AML-193 (cell line): ENCODE data around the gene PARP14.
"Not testable (repeated sequence)": the region's sequence is repeated elsewhere in the genome, so short reads cannot be mapped to it uniquely, and the experiment has no call there.

ENCODE experiments used
- DNase-seq, 2 experiments: peaks; one replicate each; lab custom pipeline; 2025; lab: John Stamatoyannopoulos, UW

Gene PARP14, protein sequence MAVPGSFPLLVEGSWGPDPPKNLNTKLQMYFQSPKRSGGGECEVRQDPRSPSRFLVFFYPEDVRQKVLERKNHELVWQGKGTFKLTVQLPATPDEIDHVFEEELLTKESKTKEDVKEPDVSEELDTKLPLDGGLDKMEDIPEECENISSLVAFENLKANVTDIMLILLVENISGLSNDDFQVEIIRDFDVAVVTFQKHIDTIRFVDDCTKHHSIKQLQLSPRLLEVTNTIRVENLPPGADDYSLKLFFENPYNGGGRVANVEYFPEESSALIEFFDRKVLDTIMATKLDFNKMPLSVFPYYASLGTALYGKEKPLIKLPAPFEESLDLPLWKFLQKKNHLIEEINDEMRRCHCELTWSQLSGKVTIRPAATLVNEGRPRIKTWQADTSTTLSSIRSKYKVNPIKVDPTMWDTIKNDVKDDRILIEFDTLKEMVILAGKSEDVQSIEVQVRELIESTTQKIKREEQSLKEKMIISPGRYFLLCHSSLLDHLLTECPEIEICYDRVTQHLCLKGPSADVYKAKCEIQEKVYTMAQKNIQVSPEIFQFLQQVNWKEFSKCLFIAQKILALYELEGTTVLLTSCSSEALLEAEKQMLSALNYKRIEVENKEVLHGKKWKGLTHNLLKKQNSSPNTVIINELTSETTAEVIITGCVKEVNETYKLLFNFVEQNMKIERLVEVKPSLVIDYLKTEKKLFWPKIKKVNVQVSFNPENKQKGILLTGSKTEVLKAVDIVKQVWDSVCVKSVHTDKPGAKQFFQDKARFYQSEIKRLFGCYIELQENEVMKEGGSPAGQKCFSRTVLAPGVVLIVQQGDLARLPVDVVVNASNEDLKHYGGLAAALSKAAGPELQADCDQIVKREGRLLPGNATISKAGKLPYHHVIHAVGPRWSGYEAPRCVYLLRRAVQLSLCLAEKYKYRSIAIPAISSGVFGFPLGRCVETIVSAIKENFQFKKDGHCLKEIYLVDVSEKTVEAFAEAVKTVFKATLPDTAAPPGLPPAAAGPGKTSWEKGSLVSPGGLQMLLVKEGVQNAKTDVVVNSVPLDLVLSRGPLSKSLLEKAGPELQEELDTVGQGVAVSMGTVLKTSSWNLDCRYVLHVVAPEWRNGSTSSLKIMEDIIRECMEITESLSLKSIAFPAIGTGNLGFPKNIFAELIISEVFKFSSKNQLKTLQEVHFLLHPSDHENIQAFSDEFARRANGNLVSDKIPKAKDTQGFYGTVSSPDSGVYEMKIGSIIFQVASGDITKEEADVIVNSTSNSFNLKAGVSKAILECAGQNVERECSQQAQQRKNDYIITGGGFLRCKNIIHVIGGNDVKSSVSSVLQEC (N-terminal part only)

GRCh38 chr3:122680475-122681283 is at the start of gene PARP14:
Gene PARP14 (plus strand): TSS chr3:122680839. CDS start chr3:122680884, 45 bp downstream.
- peak; percentile 58 for DNase-seq

DNA sequence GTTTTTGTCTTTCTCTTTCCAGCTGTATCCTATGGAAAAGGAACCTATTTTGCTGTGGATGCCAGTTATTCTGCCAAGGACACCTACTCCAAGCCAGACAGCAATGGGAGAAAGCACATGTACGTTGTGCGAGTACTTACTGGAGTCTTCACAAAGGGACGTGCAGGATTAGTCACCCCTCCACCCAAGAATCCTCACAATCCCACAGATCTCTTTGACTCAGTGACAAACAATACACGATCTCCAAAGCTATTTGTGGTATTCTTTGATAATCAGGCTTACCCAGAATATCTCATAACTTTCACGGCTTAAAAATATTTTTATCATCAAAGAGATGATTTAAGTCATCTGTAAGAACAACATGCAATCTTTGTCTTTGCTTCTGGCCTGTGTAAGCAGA is 44.9 kb upstream of the PARP14 start:
- no peak for DNase-seq

DNA sequence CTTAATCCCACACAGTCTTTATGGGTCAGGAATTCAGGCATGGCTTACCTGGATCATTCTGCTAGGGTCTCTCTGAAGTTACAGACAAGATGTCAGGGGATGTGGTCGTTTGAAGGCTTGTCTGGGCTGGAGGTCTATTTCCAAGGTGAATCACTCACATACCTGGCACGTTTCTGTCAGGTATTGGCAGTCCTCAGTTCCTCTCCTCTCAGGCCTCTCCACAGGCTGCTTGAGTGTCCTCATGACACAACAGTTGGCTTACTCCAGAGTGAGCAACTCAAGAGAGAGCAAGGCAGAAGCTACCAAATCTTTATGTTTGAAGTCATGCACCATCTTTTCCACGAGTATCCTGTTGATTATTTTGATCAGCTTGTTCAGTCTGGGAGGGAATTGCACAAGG is 43.9 kb upstream of the PARP14 start:
- DNase-seq, result no peak

DNA sequence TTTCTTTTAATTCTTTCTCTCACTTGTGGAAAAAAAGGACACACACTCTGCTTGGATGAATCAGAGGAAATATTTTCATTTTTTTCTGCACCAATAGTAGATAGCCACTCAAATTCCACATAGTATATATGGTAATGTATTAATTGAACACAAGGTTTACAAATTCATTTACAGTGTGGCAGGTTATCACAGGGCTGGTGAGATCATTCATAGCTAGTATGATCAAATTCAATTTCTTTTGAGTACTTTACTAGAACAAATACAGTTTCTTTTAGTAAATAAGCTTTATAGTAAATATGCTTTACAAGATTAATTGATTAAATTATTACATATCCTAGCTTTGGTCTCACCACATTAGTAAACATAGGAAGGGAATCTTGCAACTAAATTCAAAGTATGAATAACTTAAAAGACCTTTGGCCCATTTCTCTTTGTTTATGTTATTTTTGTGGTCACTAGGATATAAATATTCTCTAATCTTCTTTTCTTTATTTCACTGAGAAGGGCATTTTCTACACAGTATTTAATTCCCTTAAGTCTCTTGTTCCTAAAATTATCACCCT is 40.1 kb upstream of the PARP14 start:
- DNase-seq, result no peak

DNA sequence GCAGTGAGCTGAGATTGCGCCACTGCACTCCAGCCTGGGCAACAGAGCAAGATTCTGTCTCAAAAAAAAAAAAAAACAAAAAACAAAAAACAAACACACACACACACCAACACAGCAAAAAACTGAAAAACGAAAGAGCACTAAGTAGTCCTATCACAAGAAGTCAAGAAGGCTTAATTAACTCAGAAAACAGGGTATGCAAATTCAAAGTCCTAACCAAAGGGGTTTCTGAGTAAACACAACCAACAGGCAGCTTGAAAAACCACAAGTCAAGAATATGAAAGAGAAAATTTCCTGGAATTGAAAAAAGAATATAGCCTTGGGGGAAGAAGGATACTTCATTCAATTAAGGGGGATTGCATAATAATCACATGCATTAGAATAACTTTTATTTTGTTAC is 37.7 kb upstream of the PARP14 start:
- DNase-seq, result no peak

GRCh38 chr3:122646146-122646988 is 34.3 kb upstream of the PARP14 start:
- DNase-seq, result no peak

DNA sequence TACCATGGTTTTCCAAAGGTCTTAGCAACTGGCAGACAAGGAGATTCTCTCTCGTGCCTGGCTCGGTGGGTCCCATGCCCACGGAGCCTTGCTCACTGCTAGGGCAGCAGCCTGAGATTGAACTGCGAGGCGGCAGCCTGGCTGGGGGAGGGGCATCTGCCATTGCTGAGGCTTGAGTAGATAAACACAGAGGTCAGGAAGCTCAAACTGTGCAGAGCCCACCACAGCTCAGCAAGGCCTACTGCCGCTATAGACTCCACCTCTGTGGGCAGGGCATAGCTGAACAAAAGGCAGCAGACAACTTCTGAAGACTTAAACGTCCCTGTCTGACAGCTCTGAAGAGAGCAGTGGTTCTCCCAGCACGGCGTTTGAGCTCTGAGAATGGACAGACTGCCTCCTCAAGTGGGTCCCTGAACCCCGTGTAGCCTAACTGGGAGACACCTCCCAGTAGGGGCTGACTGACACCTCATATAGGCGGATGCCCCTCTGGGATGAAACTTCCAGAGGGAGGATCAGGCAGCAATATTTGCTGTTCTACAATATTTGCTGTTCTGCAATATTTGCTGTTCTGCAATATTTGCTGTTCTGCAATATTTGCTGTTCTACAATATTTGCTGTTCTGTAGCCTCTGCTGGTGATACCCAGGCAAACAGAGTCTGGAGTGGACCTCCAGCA is 29.3 kb upstream of the PARP14 start:
- DNase-seq, result not testable (repeated sequence)

GRCh38 chr3:122651962-122652361 is 28.7 kb upstream of the PARP14 start:
- DNase-seq, result not testable (repeated sequence)

- DNase-seq, result not testable (repeated sequence)
Measured at GRCh38 chr3:122658336-122658735, 22.3 kb upstream of the PARP14 start.

DNA sequence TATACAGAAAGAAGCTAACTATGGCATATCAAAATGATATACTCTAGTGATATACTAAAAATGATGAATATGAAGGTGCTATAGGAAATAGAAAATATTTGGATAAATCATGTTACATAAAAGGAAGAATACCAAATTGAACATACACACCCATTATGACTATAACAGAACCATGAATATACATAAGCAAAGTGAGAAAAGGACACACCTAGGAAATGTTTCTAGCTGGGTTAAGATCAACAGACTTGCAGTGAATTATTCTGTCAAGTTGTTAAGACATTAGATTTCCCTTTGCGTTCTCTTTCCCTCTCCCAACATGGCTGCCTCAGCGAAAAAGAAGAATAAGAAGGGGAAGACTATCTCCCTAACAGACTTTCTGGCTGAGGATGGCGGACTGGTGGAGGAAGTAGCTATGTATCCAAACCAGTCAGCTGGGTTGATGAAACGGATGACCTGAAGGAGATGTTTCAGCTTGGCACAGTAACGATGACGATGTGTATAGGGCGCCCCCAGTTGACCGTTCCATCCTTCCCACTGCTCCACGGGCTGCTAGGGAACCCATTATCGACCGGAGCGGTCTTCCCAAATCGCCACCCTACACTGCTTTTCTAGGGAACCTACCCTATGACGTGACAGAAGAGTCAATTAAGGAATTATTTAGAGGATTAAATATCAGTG is 20.2 kb upstream of the PARP14 start:
- DNase-seq, result no peak

DNA sequence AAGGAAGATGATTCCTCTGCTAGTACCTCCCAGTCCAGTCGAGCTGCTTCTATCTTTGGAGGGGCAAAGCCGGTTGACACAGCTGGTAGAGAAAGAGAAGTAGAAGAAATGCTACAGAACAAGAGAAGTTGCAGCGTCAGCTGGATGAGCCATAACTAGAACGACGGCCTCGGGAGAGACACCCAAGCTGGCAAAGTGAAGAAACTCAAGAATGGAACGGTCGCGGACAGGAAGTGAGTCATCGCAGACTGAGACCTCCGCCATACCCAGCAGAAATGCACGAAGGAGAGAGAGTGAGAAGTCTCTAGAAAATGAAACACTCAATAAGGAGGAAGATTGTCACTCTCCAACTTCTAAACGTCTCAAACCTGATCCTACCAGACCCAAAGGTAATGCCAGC is 19.0 kb upstream of the PARP14 start:
- DNase-seq, result no peak

DNA sequence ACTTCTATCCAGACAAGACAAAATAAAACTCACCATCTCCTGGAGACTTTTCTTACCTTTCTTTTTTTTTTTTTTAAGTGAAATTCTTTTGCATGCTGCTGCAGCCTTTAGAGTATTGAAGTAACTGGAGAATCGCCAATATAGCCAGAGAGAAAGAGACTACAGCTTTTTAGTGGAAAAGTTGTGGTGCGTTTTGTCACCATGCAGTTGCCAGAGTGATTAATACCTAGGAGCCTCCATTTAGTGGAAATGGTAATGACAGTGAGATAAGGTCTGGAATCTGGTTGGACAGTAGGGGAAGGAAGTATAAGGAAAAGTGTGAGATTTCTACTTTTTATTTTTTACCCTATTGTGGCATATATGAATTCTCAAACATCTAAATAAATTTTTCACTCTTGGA is 18.1 kb upstream of the PARP14 start:
- no peak for DNase-seq

DNA sequence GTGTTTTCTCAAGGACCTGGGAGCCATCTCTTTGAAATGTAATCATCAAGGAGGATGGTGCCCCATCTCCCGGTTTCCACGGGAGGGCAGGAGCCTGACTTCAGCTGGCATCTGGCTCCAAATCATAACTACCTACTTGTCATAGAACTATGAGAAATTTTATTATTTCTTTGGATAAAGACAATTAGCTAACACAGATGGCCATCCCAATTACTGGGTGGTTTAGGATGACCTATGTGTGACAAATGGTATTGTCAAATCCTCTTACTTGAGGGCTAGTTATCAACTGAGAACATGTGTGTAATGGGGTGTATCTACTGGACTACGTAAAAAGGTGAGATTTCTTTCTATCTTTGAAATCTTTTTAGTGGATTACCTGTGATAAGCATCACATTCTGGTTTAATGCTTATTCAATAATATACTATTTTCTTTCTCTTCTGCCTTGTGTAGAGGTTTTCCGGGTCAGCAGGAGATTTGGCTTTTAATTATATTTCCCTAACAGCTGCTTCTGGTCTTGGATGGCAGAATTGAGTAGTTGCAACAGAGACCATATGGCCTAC is 15.3 kb upstream of the PARP14 start:
- DNase-seq, result no peak

GRCh38 chr3:122665881-122666280 is 14.8 kb upstream of the PARP14 start:
- DNase-seq, result no peak

- DNase-seq, result no peak
Measured at GRCh38 chr3:122668930-122669730, 11.5 kb upstream of the PARP14 start.

GRCh38 chr3:122671553-122671952 is 9.1 kb upstream of the PARP14 start:
- DNase-seq, result no peak

DNA sequence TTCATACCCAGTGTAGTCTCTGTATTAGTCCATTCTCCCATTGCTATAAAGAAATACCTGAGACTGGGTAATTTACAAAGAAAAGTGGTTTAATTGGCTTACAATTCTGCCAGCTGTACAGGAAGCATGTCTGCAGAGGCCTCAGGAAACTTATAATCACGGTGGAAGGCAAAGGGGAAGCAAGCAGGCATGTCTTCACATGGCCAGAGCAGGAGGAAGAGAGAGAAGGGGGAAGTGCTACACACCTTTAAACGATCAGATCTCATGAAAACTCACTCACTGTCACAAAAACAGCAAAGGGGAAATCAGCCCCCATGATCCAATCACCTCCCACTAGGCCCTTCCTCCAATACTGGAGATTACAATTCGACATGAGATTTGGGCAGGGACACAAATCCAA is 6.3 kb upstream of the PARP14 start:
- DNase-seq, result peak in 1 of 2 experiments; percentile 21

- no peak for DNase-seq
Measured at GRCh38 chr3:122676759-122677158, 3.9 kb upstream of the PARP14 start.
